ENCODE data around the gene DPYD.

GRCh38 chr1:97651250-97651649 is 269.6 kb downstream of the DPYD start:
- TF ChIP-seq POLR2AphosphoS5 (IDR thresholded peaks at IDR 0.05) (no peak), CTCF (IDR thresholded peaks at IDR 0.05) (no peak), EP300 (IDR thresholded peaks at IDR 0.05) (no peak)

Data from sigmoid colon (tissue), 4 donors.